Sigmoid colon (tissue), 7 donors: ENCODE data around the gene BMERB1. TPM values are rescaled to one million over a fixed set of nuclear protein-coding genes. Genes with fewer than 3 reads are reported as not detected.

Experiments used
- DNase-seq: peaks from one replicate; pipeline ENCODE4 v3.0.0-alpha.2; 2019
- H3K27ac ChIP-seq, 4 donors: fragments of 200-600 bp; sonication (generic); one replicate each; pipeline ENCODE4 v1.5.1; 2016 to 2019; ENCODE audit warnings: mild to moderate bottlenecking in 1 of 4
- H3K27me3 ChIP-seq, 3 donors: fragments of 200-600 bp; sonication (generic); one replicate each; pipeline ENCODE4 v1.5.1; 2019; ENCODE audit warnings: mild to moderate bottlenecking in 1 of 3
- H3K36me3 ChIP-seq, 4 donors: fragments of 200-600 bp; sonication (generic); one replicate each; pipeline ENCODE4 v1.5.1; 2016 to 2019
- H3K4me1 ChIP-seq, 4 donors: fragments of 200-600 bp; sonication (generic); one replicate each; pipeline ENCODE4 v1.5.1; 2017 to 2019
- H3K4me3 ChIP-seq, 4 donors: fragments of 200-600 bp; sonication (generic); one replicate each; pipeline ENCODE4 v1.5.1; 2017 to 2019; ENCODE audit warnings: mild to moderate bottlenecking in 2 of 4, moderate library complexity in 1 of 4
- H3K9me3 ChIP-seq, 4 donors: fragments of 200-600 bp in 3 of 4; sonication (generic) in 3 of 4; one replicate each; pipeline versions ENCODE4 v1.5.1 to v1.6.1; 2013 to 2019
- CTCF ChIP-seq, 4 experiments: fragments of 450-650 bp in 3 of 4; fragments of 200-600 bp in 1 of 4; IDR thresholded peaks; one replicate each; pipeline ENCODE4 v1.5.1; 2016 to 2019; ENCODE audit warnings: antibody characterized with exemption in 4 of 4, mild to moderate bottlenecking in 3 of 4, moderate library complexity in 2 of 4
- EP300 ChIP-seq, 4 donors: sonication (generic); formaldehyde crosslinking; IDR thresholded peaks; one replicate each; pipeline ENCODE4 v1.6.1; 2017; ENCODE audit warnings: antibody characterized with exemption in 4 of 4
- POLR2A ChIP-seq, 2 donors: fragments of 450-650 bp; IDR thresholded peaks; one replicate each; pipeline ENCODE4 v1.6.1; 2016; ENCODE audit warnings: antibody characterized with exemption in 2 of 2, mild to moderate bottlenecking in 2 of 2, moderate library complexity in 2 of 2
- POLR2AphosphoS5 ChIP-seq, 4 donors: sonication (generic); formaldehyde crosslinking; IDR thresholded peaks; one replicate each; pipeline ENCODE4 v1.6.1; 2017; ENCODE audit warnings: antibody characterized with exemption in 4 of 4
- WGBS, 2 donors: extraction: QIAGEN DNeasy Blood & Tissue Kit; methylation state at CpG; one replicate each; pipeline ENCODE4 v1.1.7; 2013; 5-methylcytosine and 5-hydroxymethylcytosine counted together
- intact Hi-C: fragments of 100-400 bp; cut with DNase I; formaldehyde crosslinking; loops from one replicate; pipeline ENCODE4 v1.15.1; 2023
- polyA plus RNA-seq, 3 donors: library from polyadenylated mRNA; stranded (reverse); fragments of 200-250 nt; gene quantifications; one replicate each; pipeline ENCODE4 v1.2.3, GENCODE V29; 2013
- total RNA-seq, 4 donors: library from RNA; depleted of rRNA; stranded (reverse); fragments of >200 nt; gene quantifications; one replicate each; pipeline ENCODE4 v1.1.0, GENCODE V29; 2016
- donor health status: healthy with polysubstance abuse.
- donor health status: Bipolar disorder and iron deficiency.
- donor health status: healthy.

The BMERB1 gene
- total and polyA plus RNA-seq, 7 donors: 3.7 to 112 (median 63.4) TPM

GRCh38 chr16:15487336-15488284 lies 53.2 kb downstream of the BMERB1 start:
- no peak for DNase-seq
- H3K36me3 ChIP-seq: no peaks in the 10 kb centered on the region
- no peaks in the 10 kb centered on the region for H3K27me3 ChIP-seq
- WGBS, 2 donors: 84 to 87% methylated on average over 12 of the region's 12 CpGs
- TF ChIP-seq CTCF (IDR thresholded peaks at IDR 0.05): no peak
- no peak for TF ChIP-seq EP300 (IDR thresholded peaks at IDR 0.05)
- no peak overlapping the region for H3K4me3 ChIP-seq
- no peaks in the 10 kb centered on the region for H3K9me3 ChIP-seq
- peaks cover 0 to 31% (median 21%) of the 10 kb centered on the region in 4 donors for H3K4me1 ChIP-seq
- peak overlapping the region in 1 of 4 donors; percentile 23 for H3K27ac ChIP-seq
- intact Hi-C loops: no loop called here

GRCh38 chr16:15489016-15489415 lies 54.6 kb downstream of the BMERB1 start:
- H3K4me1 ChIP-seq: peaks cover 0 to 31% (median 24%) of the 10 kb centered on the region in 4 donors
- intact Hi-C loops: no loop called here

GRCh38 chr16:15490123-15490711 lies 55.8 kb downstream of the BMERB1 start:
- 95 to 96% methylated on average over 5 of the region's 5 CpGs for WGBS, 2 donors

More at GRCh38 chr16:15489016-15489415, 54.6 kb downstream of the BMERB1 start:
- no peak for DNase-seq
- peak overlapping the region; percentile 63 to 79 (median 68) for H3K27ac ChIP-seq
- no peak for TF ChIP-seq EP300 (IDR thresholded peaks at IDR 0.05)
- no peak for TF ChIP-seq POLR2A (IDR thresholded peaks at IDR 0.05)
- no peak for TF ChIP-seq POLR2AphosphoS5 (IDR thresholded peaks at IDR 0.05)
- TF ChIP-seq CTCF (IDR thresholded peaks at IDR 0.05): no peak
- H3K36me3 ChIP-seq: no peaks in the 10 kb centered on the region
- H3K9me3 ChIP-seq: no peaks in the 10 kb centered on the region
- WGBS, 2 donors: 86 to 87% methylated on average over 3 of the region's 3 CpGs
- H3K27me3 ChIP-seq: no peaks in the 10 kb centered on the region
- H3K4me3 ChIP-seq: no peak overlapping the region

GRCh38 chr16:15491411-15491810 lies 57.0 kb downstream of the BMERB1 start:
- 87 to 93% methylated on average over 4 of the region's 4 CpGs for WGBS, 2 donors
- no peak for TF ChIP-seq CTCF (IDR thresholded peaks at IDR 0.05)
- no peak for TF ChIP-seq POLR2AphosphoS5 (IDR thresholded peaks at IDR 0.05)
- TF ChIP-seq POLR2A (IDR thresholded peaks at IDR 0.05): no peak
- no peak for TF ChIP-seq EP300 (IDR thresholded peaks at IDR 0.05)
- Histone ChIP-seq H3K36me3 (no peaks in the 10 kb centered on the region), H3K27me3 (no peaks in the 10 kb centered on the region), H3K9me3 (no peaks in the 10 kb centered on the region), H3K27ac (peak overlapping the region in 1 of 4 donors; percentile 79), H3K4me3 (no peak overlapping the region), H3K4me1 (peaks cover 0 to 31% (median 24%) of the 10 kb centered on the region in 4 donors)
- no peak for DNase-seq
- intact Hi-C loops: no loop called here

More at GRCh38 chr16:15490123-15490711, 55.8 kb downstream of the BMERB1 start:
- no peaks in the 10 kb centered on the region for H3K27me3 ChIP-seq
- H3K4me1 ChIP-seq: peaks cover 0 to 31% (median 24%) of the 10 kb centered on the region in 4 donors
- no peaks in the 10 kb centered on the region for H3K36me3 ChIP-seq
- DNase-seq: no peak
- TF ChIP-seq CTCF (IDR thresholded peaks at IDR 0.05) (no peak), EP300 (IDR thresholded peaks at IDR 0.05) (no peak), POLR2A (IDR thresholded peaks at IDR 0.05) (no peak), POLR2AphosphoS5 (IDR thresholded peaks at IDR 0.05) (no peak)
- H3K27ac ChIP-seq: peak overlapping the region; percentile 63 to 79 (median 68)
- no peak overlapping the region for H3K4me3 ChIP-seq
- no peaks in the 10 kb centered on the region for H3K9me3 ChIP-seq
- intact Hi-C loops: no loop called here
